Loucy (cell line): Measurements from ENCODE around the gene ARAF.

Experiments
- EZH2phosphoT487 ChIP-seq: fragments of 200-600 bp; IDR thresholded peaks from 2 replicates; pipeline ENCODE4 v1.6.1; 2018; ENCODE audit warnings: antibody characterized with exemption, mild to moderate bottlenecking, moderate library complexity, borderline replicate concordance
- TF ChIP-seq, protein P1 (sequence below): fragments of 200-600 bp; sonication (generic); conservative IDR thresholded peaks from 2 replicates; pipeline ENCODE4 v1.5.1; 2014; ENCODE audit warnings: mild to moderate bottlenecking, antibody characterized with exemption, low read length

DNA sequence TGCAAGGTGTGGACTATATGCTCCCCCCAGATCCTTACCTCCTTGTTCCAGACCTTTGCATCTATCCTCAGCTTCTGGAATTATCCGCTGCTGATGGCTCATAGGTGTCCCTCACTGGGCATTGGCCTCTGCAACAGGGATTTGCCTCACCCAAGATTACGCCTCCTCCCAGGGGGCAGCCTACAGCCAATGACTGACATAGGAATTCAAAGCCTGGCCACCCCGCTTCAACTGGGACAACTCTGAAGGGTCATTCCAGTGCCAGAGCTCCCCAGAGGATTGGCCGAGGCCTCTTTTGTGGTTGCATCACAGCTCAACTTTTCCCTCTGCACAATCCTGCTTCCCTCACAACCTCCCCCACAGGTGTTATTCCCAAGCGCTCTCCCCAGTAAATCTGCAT, 53.6 kb downstream of the ARAF start:
- TF ChIP-seq, protein P1, sequence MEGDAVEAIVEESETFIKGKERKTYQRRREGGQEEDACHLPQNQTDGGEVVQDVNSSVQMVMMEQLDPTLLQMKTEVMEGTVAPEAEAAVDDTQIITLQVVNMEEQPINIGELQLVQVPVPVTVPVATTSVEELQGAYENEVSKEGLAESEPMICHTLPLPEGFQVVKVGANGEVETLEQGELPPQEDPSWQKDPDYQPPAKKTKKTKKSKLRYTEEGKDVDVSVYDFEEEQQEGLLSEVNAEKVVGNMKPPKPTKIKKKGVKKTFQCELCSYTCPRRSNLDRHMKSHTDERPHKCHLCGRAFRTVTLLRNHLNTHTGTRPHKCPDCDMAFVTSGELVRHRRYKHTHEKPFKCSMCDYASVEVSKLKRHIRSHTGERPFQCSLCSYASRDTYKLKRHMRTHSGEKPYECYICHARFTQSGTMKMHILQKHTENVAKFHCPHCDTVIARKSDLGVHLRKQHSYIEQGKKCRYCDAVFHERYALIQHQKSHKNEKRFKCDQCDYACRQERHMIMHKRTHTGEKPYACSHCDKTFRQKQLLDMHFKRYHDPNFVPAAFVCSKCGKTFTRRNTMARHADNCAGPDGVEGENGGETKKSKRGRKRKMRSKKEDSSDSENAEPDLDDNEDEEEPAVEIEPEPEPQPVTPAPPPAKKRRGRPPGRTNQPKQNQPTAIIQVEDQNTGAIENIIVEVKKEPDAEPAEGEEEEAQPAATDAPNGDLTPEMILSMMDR: no peak
- TF ChIP-seq EZH2phosphoT487: no peak
